Right lobe of liver (tissue), 6 donors: Measurements from ENCODE around the gene RRAGD. TPM values are rescaled to one million over a fixed set of nuclear protein-coding genes. Genes with fewer than 3 reads are reported as not detected.

Experiments
- ATAC-seq, 4 donors: fragments of 200-7000 bp; cut with Tn5 transposase; one replicate each; pipeline ENCODE4 v1.9.1; 2020; ENCODE audit warnings: mild to moderate bottlenecking in 4 of 4, moderate library complexity in 4 of 4
- DNase-seq, 3 donors: peaks; one replicate each; pipeline ENCODE4 v3.0.0-alpha.2; 2020
- H3K27ac ChIP-seq, 3 donors: fragments of 200-600 bp; one replicate each; pipeline ENCODE4 v1.8.0; 2022
- H3K27me3 ChIP-seq, 2 donors: fragments of 200-600 bp; one replicate each; pipeline ENCODE4 v1.8.0; 2022
- H3K36me3 ChIP-seq, 4 donors: fragments of 200-600 bp; sonication (generic) in 1 of 4; one replicate each; pipeline versions ENCODE4 v1.5.1 to v1.8.0; 2017 to 2022; ENCODE audit warnings: control low read depth in 1 of 4
- H3K4me1 ChIP-seq, 4 donors: fragments of 200-600 bp; sonication (generic) in 1 of 4; one replicate each; pipeline versions ENCODE4 v1.5.1 to v1.8.0; 2017 to 2022; ENCODE audit warnings: control low read depth in 1 of 4
- H3K4me3 ChIP-seq, 3 donors: fragments of 200-600 bp; one replicate each; pipeline ENCODE4 v1.8.0; 2022
- H3K9me3 ChIP-seq, 4 donors: fragments of 200-600 bp; sonication (generic) in 1 of 4; one replicate each; pipeline versions ENCODE4 v1.5.1 to v1.8.0; 2017 to 2022; ENCODE audit warnings: control low read depth in 1 of 4
- CTCF ChIP-seq, 4 donors: fragments of 200-600 bp in 3 of 4; fragments of 450-650 bp in 1 of 4; IDR thresholded peaks; one replicate each; pipeline versions ENCODE4 v1.5.1 to v1.8.0; 2016 to 2022; ENCODE audit warnings: antibody characterized with exemption in 4 of 4, mild to moderate bottlenecking in 2 of 4
- POLR2A ChIP-seq: fragments of 450-650 bp; IDR thresholded peaks from one replicate; pipeline ENCODE4 v1.6.1; 2017; ENCODE audit warnings: antibody characterized with exemption, mild to moderate bottlenecking
- WGBS: methylation state at CpG from one replicate; pipeline ENCODE4 v1.1.6; 2018; ENCODE audit warnings: low coverage, low lambda C conversion rate; ENCODE audit not compliant: insufficient coverage; ENCODE audit errors: missing lambda C conversion rate; 5-methylcytosine and 5-hydroxymethylcytosine counted together
- intact Hi-C, 2 donors: fragments of 100-400 bp; cut with DNase I; formaldehyde crosslinking; loops; one replicate each; pipeline versions ENCODE4 v1.11.2 to v1.14.1; 2022
- total RNA-seq, 6 experiments: library from RNA; depleted of rRNA in 2 of 6; stranded (reverse); fragments of >200 nt in 2 of 6; fragmentation: NEBNext Ultra II Directional in 3 of 6; extraction: Animal tissue kit (Norgen Biotek cat#: 25700) in 3 of 6; gene quantifications; one replicate each; pipeline versions ENCODE4 v1.1.0 to v1.2.4, GENCODE V29; 2016 to 2023
- donor health status: DM: no; HTN: yes; CAD: no.
- donor health status: DM: no; HTN: no; CAD: no.
- donor health status: DM: no; HTN: no; CAD: no.
- donor health status: DM: no; HTN: yes; CAD: no.
- donor health status: DM: no; HTN: yes; CAD: no.

The RRAGD gene
- total RNA-seq, 6 experiments from 2014 or later, result 7.1 to 18.7 (median 12.2) TPM

GRCh38 chr6:89364586-89364985, 47.5 kb downstream of the RRAGD start:
- no peak overlapping the region for H3K4me3 ChIP-seq
- intact Hi-C loops, result no loop called here
- H3K27ac ChIP-seq, result no peak overlapping the region
- TF ChIP-seq CTCF (IDR thresholded peaks at IDR 0.05), result no peak
- no peak for TF ChIP-seq POLR2A
- no peaks in the 10 kb centered on the region for H3K36me3 ChIP-seq
- H3K4me1 ChIP-seq, result no peaks in the 10 kb centered on the region
- DNase-seq (no peak), ATAC-seq (no peak)
- H3K9me3 ChIP-seq, result no peaks in the 10 kb centered on the region
- no peaks in the 10 kb centered on the region for H3K27me3 ChIP-seq

DNA sequence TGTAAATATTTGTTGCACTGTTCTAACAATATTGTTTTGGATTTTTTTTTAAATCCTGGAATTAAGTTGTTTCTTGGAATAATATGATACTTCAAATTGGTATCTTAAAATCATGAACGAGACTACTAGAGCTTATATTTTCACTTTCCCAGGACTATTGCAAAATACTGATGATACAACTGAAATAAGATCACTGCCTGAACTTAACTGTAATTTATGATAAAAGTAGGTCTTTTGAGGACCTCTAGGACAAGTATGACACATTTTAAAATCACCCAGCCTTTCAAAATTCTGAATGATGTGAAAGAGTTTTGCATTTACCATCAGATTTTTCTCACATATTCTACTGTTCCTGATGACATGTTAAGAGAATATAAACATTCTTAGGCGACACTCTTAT, 50.9 kb downstream of the RRAGD start:
- H3K36me3 ChIP-seq, result no peaks in the 10 kb centered on the region
- WGBS, result 80% methylated on average over 2 of the region's 2 CpGs
- no peaks in the 10 kb centered on the region for H3K4me1 ChIP-seq
- TF ChIP-seq CTCF (IDR thresholded peaks at IDR 0.05), result no peak
- no peak for TF ChIP-seq POLR2A
- no peak overlapping the region for H3K4me3 ChIP-seq
- no peaks in the 10 kb centered on the region for H3K9me3 ChIP-seq
- H3K27me3 ChIP-seq, result no peaks in the 10 kb centered on the region
- H3K27ac ChIP-seq, result no peak overlapping the region
- intact Hi-C loops, result no loop called here
- DNase-seq (no peak), ATAC-seq (no peak)

DNA sequence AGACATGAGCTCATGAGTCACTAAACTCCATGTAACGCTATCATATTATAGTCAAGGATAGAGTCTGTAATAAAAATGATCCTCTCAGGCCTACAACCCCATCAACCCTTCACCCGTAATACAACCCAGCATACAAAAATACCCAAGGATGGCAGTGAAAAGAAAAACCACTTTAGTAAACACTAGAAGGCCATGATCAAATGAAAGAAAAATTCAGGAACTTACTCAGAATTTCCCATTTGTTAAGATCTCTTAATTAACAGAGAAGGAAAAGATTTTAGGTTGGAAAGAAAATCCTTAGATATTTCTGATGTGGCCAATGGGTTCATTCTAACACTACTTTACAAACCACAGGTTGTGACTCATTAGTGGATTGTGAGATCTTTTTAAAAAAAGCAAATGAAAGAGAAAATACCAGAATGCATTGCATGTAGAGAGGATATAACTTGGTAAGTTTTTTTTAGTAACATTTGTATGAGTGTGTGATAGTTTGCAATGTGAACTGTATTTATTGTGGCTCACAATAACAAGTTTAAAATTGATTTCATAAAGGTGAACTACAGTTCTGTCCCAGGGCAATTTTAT, 51.6 kb downstream of the RRAGD start:
- Histone ChIP-seq H3K4me1 (no peaks in the 10 kb centered on the region), H3K27ac (no peak overlapping the region), H3K4me3 (no peak overlapping the region), H3K27me3 (no peaks in the 10 kb centered on the region), H3K36me3 (no peaks in the 10 kb centered on the region), H3K9me3 (no peaks in the 10 kb centered on the region)
- DNase-seq (no peak), ATAC-seq (no peak)
- no peak for TF ChIP-seq CTCF (IDR thresholded peaks at IDR 0.05)
- TF ChIP-seq POLR2A, result no peak
- intact Hi-C loops, result no loop called here
- WGBS, result 100% methylated on average over 2 of the region's 2 CpGs

- H3K4me1 ChIP-seq, result no peaks in the 10 kb centered on the region
- TF ChIP-seq POLR2A, result no peak
- TF ChIP-seq CTCF (IDR thresholded peaks at IDR 0.05), result no peak
- no peaks in the 10 kb centered on the region for H3K27me3 ChIP-seq
- intact Hi-C loops, result no loop called here
- no peaks in the 10 kb centered on the region for H3K36me3 ChIP-seq
- WGBS, result 0% methylated on average over 1 of the region's 1 CpG
- ATAC-seq (no peak), DNase-seq (no peak)
- no peak overlapping the region for H3K27ac ChIP-seq
- no peak overlapping the region for H3K4me3 ChIP-seq
- H3K9me3 ChIP-seq, result no peaks in the 10 kb centered on the region
Observed at GRCh38 chr6:89359561-89359960, 52.5 kb downstream of the RRAGD start.

- H3K27me3 ChIP-seq, result no peaks in the 10 kb centered on the region
- peak overlapping the region in 1 of 3 donors; percentile 23 for H3K27ac ChIP-seq
- H3K4me1 ChIP-seq, result no peaks in the 10 kb centered on the region
- peak overlapping the region; percentile 12 to 28 (median 22) for H3K4me3 ChIP-seq
- no peaks in the 10 kb centered on the region for H3K36me3 ChIP-seq
- peak in 2 of 4 donors; percentile 21 to 39 for ATAC-seq
- intact Hi-C loops, result no loop called here
- DNase-seq, result no peak
- no peaks in the 10 kb centered on the region for H3K9me3 ChIP-seq
- WGBS, result 3% methylated on average over 3 of the region's 3 CpGs
- no peak for TF ChIP-seq POLR2A
- TF ChIP-seq CTCF (IDR thresholded peaks at IDR 0.05), result no peak
Observed at GRCh38 chr6:89357390-89357789, 54.7 kb downstream of the RRAGD start.
